MM.1S (cell line): ENCODE results near the gene LRCH1.

Experiments
- DNase-seq: peaks from one replicate; pipeline ENCODE4 v3.0.0-alpha.2; 2015
- H2AFZ ChIP-seq: fragments of 300-600 bp; sonication (generic); 2 replicates; pipeline ENCODE4 v1.6.0; 2016; ENCODE audit warnings: antibody characterized with exemption, low read length
- H3F3A ChIP-seq: fragments of 300-600 bp; sonication (generic); 2 replicates; pipeline ENCODE4 v1.6.1; 2016; ENCODE audit warnings: mild to moderate bottlenecking, antibody characterized with exemption, low read length, moderate library complexity, mixed read lengths; ENCODE audit not compliant: insufficient read depth
- H3K27ac ChIP-seq: fragments of 300-600 bp; sonication (generic); 2 replicates; pipeline ENCODE4 v1.5.1; 2016; ENCODE audit warnings: mild to moderate bottlenecking, low read length
- H3K27me3 ChIP-seq: fragments of 300-600 bp; sonication (generic); replicated peaks from 2 replicates; pipeline ENCODE4 v1.6.0; 2016; ENCODE audit warnings: low read length; ENCODE audit not compliant: insufficient read depth
- H3K36me3 ChIP-seq: fragments of 300-600 bp; sonication (generic); replicated peaks from 2 replicates; pipeline ENCODE4 v1.6.1; 2016; ENCODE audit warnings: mild to moderate bottlenecking, low read length, mixed read lengths; ENCODE audit not compliant: insufficient read depth
- H3K4me1 ChIP-seq: fragments of 300-600 bp; sonication (generic); 2 replicates; pipeline ENCODE4 v1.6.1; 2016; ENCODE audit warnings: low read length, mixed read lengths
- H3K4me2 ChIP-seq: fragments of 300-600 bp; sonication (generic); 2 replicates; pipeline ENCODE4 v1.6.0; 2016; ENCODE audit warnings: low read depth, low read length
- H3K4me3 ChIP-seq: fragments of 300-600 bp; sonication (generic); 2 replicates; pipeline ENCODE4 v1.5.1; 2016; ENCODE audit warnings: low read length, mixed read lengths
- H3K79me2 ChIP-seq: fragments of 300-600 bp; sonication (generic); 2 replicates; pipeline ENCODE4 v1.6.1; 2016; ENCODE audit warnings: mixed run types, low read length, mixed read lengths
- H3K9ac ChIP-seq: fragments of 300-600 bp; sonication (generic); 2 replicates; pipeline ENCODE4 v1.6.1; 2016; ENCODE audit warnings: low read length, mixed read lengths
- H3K9me2 ChIP-seq: fragments of 300-600 bp; sonication (generic); replicated peaks from 2 replicates; pipeline ENCODE4 v1.6.1; 2016; ENCODE audit warnings: mild to moderate bottlenecking, low read length, mixed read lengths; ENCODE audit not compliant: insufficient read depth
- H3K9me3 ChIP-seq: fragments of 300-600 bp; sonication (generic); replicated peaks from 2 replicates; pipeline ENCODE4 v1.6.1; 2016; ENCODE audit warnings: mild to moderate bottlenecking, low read length, mixed read lengths; ENCODE audit not compliant: insufficient read depth
- H4K20me1 ChIP-seq: fragments of 300-600 bp; sonication (generic); 2 replicates; pipeline ENCODE4 v1.6.1; 2016; ENCODE audit warnings: mild to moderate bottlenecking, low read length, moderate library complexity, mixed read lengths; ENCODE audit not compliant: insufficient read depth
- EZH2 ChIP-seq: fragments of 300-600 bp; sonication (generic); optimal IDR thresholded peaks from 2 replicates; pipeline ENCODE3; 2017; ENCODE audit warnings: low read depth, mild to moderate bottlenecking, antibody characterized with exemption, low read length, mixed read lengths
- EZH2phosphoT487 ChIP-seq: fragments of 300-600 bp; sonication (generic); IDR thresholded peaks from 2 replicates; pipeline ENCODE4 v1.6.1; 2018; ENCODE audit warnings: antibody characterized with exemption, low read length
- TF ChIP-seq, protein P1 (sequence below): fragments of 300-600 bp; sonication (generic); IDR thresholded peaks from 2 replicates; pipeline ENCODE4 v1.5.1; 2016; ENCODE audit warnings: antibody characterized with exemption, low read length, mixed read lengths

LRCH1 gene

DNA sequence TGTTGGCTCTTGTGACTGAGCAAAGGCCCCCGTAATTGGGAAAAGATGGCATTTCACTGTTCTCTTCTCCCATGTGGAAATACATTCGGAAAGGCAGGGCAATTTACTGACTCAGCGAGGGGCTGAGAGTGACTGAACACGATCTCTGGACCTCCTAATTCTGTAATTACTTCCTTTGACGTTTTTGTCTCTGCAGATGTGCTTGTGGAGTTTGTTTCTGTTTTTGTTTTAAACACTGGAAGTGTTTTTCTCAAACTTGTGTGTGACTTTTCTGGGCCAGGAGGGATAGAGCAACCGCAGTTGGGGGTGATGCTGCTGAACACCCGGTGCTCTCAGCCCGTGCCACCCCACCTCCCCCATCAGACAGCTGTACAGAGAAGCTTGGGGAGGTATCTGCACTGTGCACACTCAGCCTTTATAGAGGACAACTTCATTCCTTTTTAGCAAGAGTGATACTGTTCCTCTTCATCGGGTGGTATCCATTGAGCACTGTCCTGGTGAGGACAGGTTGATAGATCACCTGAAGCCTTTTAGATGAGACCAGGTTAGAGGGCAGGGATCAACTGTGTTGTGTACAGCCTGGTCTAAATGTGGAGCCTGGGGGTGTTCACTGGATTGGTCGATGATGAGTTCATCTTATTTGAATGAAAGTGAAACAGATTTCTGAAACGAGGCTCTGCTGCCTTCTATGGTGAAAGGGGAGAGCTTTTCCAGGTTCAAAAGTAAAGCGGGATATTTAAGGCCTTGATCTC is 126.6 kb downstream of the LRCH1 start:
- Histone ChIP-seq H3K9ac (peak overlapping the region; percentile 62), H3K36me3 (no peaks in the 10 kb centered on the region), H3K79me2 (peaks cover 15% of the 10 kb centered on the region), H3F3A (peaks cover 15% of the 10 kb centered on the region), H2AFZ (peak overlapping the region; percentile 63), H3K9me2 (no peaks in the 10 kb centered on the region), H3K4me2 (peak overlapping the region; percentile 95), H3K27ac (peak overlapping the region; percentile 82), H3K4me1 (peaks cover 7% of the 10 kb centered on the region), H4K20me1 (no peaks in the 10 kb centered on the region), H3K4me3 (peak overlapping the region; percentile 64), H3K27me3 (no peaks in the 10 kb centered on the region), H3K9me3 (no peaks in the 10 kb centered on the region)
- DNase-seq: peak; percentile 76
- no peak for TF ChIP-seq EZH2phosphoT487
- TF ChIP-seq EZH2: no peak
- TF ChIP-seq, protein P1, sequence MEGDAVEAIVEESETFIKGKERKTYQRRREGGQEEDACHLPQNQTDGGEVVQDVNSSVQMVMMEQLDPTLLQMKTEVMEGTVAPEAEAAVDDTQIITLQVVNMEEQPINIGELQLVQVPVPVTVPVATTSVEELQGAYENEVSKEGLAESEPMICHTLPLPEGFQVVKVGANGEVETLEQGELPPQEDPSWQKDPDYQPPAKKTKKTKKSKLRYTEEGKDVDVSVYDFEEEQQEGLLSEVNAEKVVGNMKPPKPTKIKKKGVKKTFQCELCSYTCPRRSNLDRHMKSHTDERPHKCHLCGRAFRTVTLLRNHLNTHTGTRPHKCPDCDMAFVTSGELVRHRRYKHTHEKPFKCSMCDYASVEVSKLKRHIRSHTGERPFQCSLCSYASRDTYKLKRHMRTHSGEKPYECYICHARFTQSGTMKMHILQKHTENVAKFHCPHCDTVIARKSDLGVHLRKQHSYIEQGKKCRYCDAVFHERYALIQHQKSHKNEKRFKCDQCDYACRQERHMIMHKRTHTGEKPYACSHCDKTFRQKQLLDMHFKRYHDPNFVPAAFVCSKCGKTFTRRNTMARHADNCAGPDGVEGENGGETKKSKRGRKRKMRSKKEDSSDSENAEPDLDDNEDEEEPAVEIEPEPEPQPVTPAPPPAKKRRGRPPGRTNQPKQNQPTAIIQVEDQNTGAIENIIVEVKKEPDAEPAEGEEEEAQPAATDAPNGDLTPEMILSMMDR: 0 out of 2 replicates have a peak, but pooled peaks have one; percentile 15

DNA sequence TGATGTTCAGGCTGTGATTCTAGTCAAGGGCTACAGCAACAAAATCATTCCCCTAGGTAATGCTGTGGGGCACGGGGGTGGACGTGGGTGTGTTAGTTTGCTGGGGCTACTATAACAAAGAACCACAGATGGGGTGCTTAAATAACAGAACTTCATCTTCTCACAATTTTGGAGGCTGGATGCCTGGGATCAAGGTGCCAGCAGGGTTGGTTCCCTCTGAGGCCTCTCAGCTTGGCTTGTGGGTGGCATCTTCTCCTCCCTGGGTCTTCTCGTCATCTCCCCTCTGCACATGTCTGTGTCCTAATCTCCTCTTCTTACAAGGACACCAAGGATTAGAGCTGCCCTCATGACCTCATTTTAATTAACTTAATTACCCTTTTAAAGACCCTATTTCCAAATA is 129.0 kb downstream of the LRCH1 start:
- no peak overlapping the region for H2AFZ ChIP-seq
- no peaks in the 10 kb centered on the region for H3K27me3 ChIP-seq
- TF ChIP-seq, protein P1: no peak
- no peak for TF ChIP-seq EZH2
- no peak for TF ChIP-seq EZH2phosphoT487
- no peak overlapping the region for H3K27ac ChIP-seq
- H3K4me3 ChIP-seq: no peak overlapping the region
- no peaks in the 10 kb centered on the region for H3K36me3 ChIP-seq
- H3K9ac ChIP-seq: no peak overlapping the region
- peaks cover 10% of the 10 kb centered on the region for H3K79me2 ChIP-seq
- H3K4me2 ChIP-seq: no peak overlapping the region
- no peaks in the 10 kb centered on the region for H3K9me3 ChIP-seq
- DNase-seq: no peak
- H3K4me1 ChIP-seq: peaks cover 7% of the 10 kb centered on the region
- H4K20me1 ChIP-seq: no peaks in the 10 kb centered on the region
- peaks cover 15% of the 10 kb centered on the region for H3F3A ChIP-seq
- H3K9me2 ChIP-seq: no peaks in the 10 kb centered on the region

DNA sequence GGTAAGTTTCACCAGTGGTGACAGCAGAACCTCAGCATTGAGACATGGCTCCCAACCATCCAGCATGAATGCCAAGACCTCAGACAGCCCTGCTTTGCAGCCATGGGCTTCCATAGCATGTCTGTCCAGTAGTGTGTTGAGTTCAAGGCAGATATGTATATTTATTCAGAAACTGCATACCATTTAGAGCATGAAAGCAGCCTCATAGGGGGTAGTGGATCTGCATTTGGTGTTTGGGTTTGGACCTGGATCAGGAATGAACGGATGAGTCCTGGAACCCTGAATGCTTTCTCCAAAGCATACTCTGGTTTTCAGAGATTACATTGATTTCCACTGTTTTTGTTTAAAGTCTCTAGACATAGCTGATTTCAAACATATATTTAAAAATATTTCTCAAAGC is 129.7 kb downstream of the LRCH1 start:
- Histone ChIP-seq H2AFZ (no peak overlapping the region), H3K4me3 (no peak overlapping the region), H3F3A (peaks cover 15% of the 10 kb centered on the region), H3K79me2 (peaks cover 10% of the 10 kb centered on the region), H3K9me2 (no peaks in the 10 kb centered on the region), H3K9me3 (no peaks in the 10 kb centered on the region), H3K27me3 (no peaks in the 10 kb centered on the region), H3K36me3 (no peaks in the 10 kb centered on the region), H3K9ac (no peak overlapping the region), H3K27ac (no peak overlapping the region), H4K20me1 (no peaks in the 10 kb centered on the region), H3K4me1 (peaks cover 7% of the 10 kb centered on the region), H3K4me2 (no peak overlapping the region)
- TF ChIP-seq EZH2phosphoT487: no peak
- TF ChIP-seq EZH2: no peak
- TF ChIP-seq, protein P1: no peak
- DNase-seq: no peak
